Measurements from ENCODE around the gene ARMC5. TPM values are rescaled to one million over a fixed set of nuclear protein-coding genes. Genes with fewer than 3 reads are reported as not detected.

Gene ARMC5
- total and polyA plus RNA-seq, 3 donors from 2014 or later, result 11.0 to 21.3 (median 19.1) TPM

- intact Hi-C loops (cut with DNase I; ENCODE audit: low total_unique reads), result no loop called here
- WGBS, 2 donors, result 9 to 20% methylated on average over 20 of the region's 20 CpGs
These were observed 13.5 kb downstream of the ARMC5 start for GRCh38 chr16:31472709-31473203.

GRCh38 chr16:31473264-31473984 is 14.1 kb downstream of the ARMC5 start:
- Histone ChIP-seq H3K27me3 (no peaks in the 10 kb centered on the region), H3K4me3 (peak overlapping the region in 1 of 2 donors; percentile 77), H3K9me3 (no peaks in the 10 kb centered on the region), H3K27ac (peak overlapping the region in 1 of 2 donors; percentile 95), H3K4me1 (peaks cover 28% of the 10 kb centered on the region), H3K36me3 (ENCODE audit: low read depth, missing control alignments) (no peaks in the 10 kb centered on the region)
- WGBS, 2 donors, result 54 to 65% methylated on average over 13 to 14 of the region's 17 CpGs
- no peak for DNase-seq
- no peak for TF ChIP-seq POLR2A (IDR thresholded peaks at IDR 0.05)
- TF ChIP-seq CTCF (IDR thresholded peaks at IDR 0.05), result no peak
- intact Hi-C loops (cut with DNase I; ENCODE audit: low total_unique reads), result no loop called here

More at GRCh38 chr16:31472709-31473203, 13.5 kb downstream of the ARMC5 start:
- Histone ChIP-seq H3K36me3 (ENCODE audit: low read depth, missing control alignments) (no peaks in the 10 kb centered on the region), H3K4me1 (peaks cover 25% of the 10 kb centered on the region), H3K4me3 (peak overlapping the region; percentile 60 to 77), H3K27ac (peak overlapping the region; percentile 90 to 95), H3K9me3 (no peaks in the 10 kb centered on the region), H3K27me3 (no peaks in the 10 kb centered on the region)
- no peak for TF ChIP-seq POLR2A (IDR thresholded peaks at IDR 0.05)
- peak; percentile 48 to 62 (median 59) for TF ChIP-seq CTCF (IDR thresholded peaks at IDR 0.05)
- DNase-seq, result peak; percentile 92

GRCh38 chr16:31474173-31474714 is 14.9 kb downstream of the ARMC5 start:
- intact Hi-C loops (cut with DNase I; ENCODE audit: low total_unique reads), result no loop called here

DNA sequence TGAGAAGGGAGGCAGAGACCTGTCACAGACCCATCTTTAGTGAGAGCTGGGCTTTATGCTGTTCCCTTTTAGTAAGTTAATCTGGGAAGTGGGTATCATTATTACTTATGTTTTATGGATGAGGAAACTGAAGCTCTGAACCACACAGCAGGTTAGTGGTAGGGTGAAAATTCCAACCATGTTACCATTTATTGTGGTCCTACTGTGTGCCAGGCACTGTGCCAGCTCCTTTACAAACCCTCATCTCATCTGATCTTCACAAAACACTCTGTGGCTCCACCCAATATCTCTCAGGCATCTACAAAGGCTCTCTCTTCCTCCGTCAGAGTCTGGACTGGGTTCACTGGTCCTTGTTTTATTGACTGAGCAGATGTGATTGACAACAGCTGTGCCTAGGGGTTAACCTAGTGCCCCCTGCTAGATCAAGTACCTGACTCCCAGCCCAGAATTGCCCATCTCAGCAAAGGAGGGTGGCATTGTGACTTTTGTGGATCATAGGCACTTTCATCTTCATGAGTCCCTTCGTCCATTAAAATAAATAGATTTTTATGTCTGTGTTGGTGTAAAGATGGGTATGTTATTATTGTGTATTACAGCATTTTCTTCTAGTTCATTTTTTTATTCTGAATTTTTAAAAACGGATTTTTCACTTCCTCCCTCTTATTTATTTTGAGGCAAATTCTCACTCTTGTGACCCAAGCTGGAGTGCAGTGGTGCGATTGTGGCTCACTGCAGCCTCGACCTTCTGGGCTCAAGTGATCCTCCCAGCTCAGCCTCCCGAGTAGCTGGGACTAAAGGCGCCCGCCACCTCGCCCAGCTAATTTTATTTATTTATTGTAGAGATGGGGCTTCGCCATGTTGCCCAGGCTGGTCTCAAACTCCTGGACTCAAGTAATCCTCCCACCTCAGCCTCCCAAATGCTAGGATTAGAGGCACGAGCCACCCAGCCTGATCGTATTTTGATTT is 15.8 kb downstream of the ARMC5 start:
- TF ChIP-seq CTCF (IDR thresholded peaks at IDR 0.05) (no peak), POLR2A (IDR thresholded peaks at IDR 0.05) (no peak)
- intact Hi-C loops (cut with DNase I; ENCODE audit: low total_unique reads), result no loop called here
- Histone ChIP-seq H3K27ac (no peak overlapping the region), H3K9me3 (no peaks in the 10 kb centered on the region), H3K27me3 (no peaks in the 10 kb centered on the region), H3K36me3 (ENCODE audit: low read depth, missing control alignments) (no peaks in the 10 kb centered on the region), H3K4me1 (peaks cover 28% of the 10 kb centered on the region), H3K4me3 (no peak overlapping the region)
- DNase-seq, result no peak
- WGBS, 2 donors, result 77 to 85% methylated on average over 12 of the region's 12 CpGs

More at GRCh38 chr16:31474173-31474714, 14.9 kb downstream of the ARMC5 start:
- Histone ChIP-seq H3K27me3 (no peaks in the 10 kb centered on the region), H3K4me3 (no peak overlapping the region), H3K4me1 (peaks cover 28% of the 10 kb centered on the region), H3K9me3 (no peaks in the 10 kb centered on the region), H3K27ac (no peak overlapping the region), H3K36me3 (ENCODE audit: low read depth, missing control alignments) (no peaks in the 10 kb centered on the region)
- WGBS, 2 donors, result 75 to 83% methylated on average over 7 to 12 of the region's 12 CpGs
- TF ChIP-seq CTCF (IDR thresholded peaks at IDR 0.05) (no peak), POLR2A (IDR thresholded peaks at IDR 0.05) (no peak)
- no peak for DNase-seq
